ENCODE data around the gene EFHD2. TPM values are rescaled to one million over a fixed set of nuclear protein-coding genes. Genes with fewer than 3 reads are reported as not detected.

Gene EFHD2
- total RNA-seq, 1 donor from 2014 or later = 57.2 TPM

DNA sequence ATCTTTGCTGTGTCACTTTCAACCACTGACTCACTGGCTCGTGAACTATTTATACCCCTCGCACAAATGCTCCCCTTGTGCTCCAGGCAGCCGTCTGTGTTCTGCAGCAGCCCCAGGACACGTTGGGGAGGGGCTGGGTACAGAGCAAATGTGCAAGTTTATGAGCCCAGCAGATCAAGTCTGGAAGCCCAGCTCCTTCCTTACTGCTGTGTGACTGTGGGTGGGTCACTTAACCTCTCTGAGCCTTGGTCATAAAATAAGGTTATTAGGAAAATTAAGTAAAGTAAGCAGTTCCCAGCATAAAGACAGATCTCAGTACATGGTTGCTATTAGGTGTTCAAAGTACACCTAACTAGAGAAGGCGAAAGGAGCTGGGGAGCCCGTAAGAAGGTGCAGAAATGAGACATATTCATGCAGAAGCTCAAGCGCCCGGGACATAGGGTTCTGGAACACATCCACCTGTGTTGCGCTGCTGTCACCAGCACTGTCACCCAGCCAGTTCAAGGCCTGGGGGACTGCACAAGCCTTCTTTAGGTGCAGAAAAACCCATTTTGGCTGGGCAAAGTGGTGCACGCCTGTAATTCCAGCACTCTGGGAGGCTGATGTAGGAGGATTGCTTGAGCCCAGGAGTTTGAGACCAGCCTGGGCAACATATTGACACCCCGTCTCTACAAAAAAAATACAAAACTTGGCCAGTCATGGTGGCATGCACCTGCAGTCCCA is 13.8 kb downstream of the EFHD2 start:
- Histone ChIP-seq H3K27me3 (no peaks in the 10 kb centered on the region), H3K36me3 (peaks cover 0 to 4% of the 10 kb centered on the region in 2 donors), H3K4me3 (no peak overlapping the region), H3K9me3 (no peaks in the 10 kb centered on the region), H3K27ac (no peak overlapping the region), H3K4me1 (peaks cover 31% of the 10 kb centered on the region)
- TF ChIP-seq POLR2AphosphoS5 (IDR thresholded peaks at IDR 0.05; ENCODE audit: insufficient read depth in 1 of 2, low read depth in 1 of 2) (no peak), POLR2A (IDR thresholded peaks at IDR 0.05) (no peak)
- TF ChIP-seq, protein P1, sequence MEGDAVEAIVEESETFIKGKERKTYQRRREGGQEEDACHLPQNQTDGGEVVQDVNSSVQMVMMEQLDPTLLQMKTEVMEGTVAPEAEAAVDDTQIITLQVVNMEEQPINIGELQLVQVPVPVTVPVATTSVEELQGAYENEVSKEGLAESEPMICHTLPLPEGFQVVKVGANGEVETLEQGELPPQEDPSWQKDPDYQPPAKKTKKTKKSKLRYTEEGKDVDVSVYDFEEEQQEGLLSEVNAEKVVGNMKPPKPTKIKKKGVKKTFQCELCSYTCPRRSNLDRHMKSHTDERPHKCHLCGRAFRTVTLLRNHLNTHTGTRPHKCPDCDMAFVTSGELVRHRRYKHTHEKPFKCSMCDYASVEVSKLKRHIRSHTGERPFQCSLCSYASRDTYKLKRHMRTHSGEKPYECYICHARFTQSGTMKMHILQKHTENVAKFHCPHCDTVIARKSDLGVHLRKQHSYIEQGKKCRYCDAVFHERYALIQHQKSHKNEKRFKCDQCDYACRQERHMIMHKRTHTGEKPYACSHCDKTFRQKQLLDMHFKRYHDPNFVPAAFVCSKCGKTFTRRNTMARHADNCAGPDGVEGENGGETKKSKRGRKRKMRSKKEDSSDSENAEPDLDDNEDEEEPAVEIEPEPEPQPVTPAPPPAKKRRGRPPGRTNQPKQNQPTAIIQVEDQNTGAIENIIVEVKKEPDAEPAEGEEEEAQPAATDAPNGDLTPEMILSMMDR (IDR thresholded peaks at IDR 0.05) = no peak
- no peak for DNase-seq (ENCODE audit: extremely low spot score in 2 of 2)
- intact Hi-C loops (cut with DNase I) = no loop called here

DNA sequence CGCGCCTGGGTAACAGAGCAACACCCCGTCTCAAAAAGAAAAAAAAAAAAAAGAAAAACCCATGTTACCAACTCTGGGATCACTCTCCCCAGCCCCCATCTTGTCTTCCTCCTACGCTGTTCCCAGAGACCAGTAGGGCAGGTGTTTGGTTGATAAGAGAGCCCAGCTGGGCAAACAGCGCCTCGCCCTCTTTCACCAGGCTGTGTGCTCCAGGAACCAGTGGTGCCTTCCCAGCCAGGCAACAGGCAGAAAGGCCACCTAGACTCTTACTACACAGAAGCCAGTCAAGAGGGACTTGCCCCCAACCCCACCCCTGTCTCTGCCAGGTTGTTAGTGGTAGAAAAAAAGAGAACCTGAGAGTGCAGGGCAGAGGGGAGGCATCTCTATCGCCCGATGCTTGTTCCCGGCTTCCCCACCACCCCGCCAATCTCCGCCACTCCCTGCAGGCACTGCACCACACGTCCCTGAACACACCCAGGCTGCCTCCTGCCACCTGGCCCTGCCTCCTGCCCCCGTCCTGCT is 14.5 kb downstream of the EFHD2 start:
- intact Hi-C loops (cut with DNase I) = no loop called here
- TF ChIP-seq, protein P1 (IDR thresholded peaks at IDR 0.05) = no peak
- TF ChIP-seq POLR2A (IDR thresholded peaks at IDR 0.05) (no peak), POLR2AphosphoS5 (IDR thresholded peaks at IDR 0.05; ENCODE audit: insufficient read depth in 1 of 2, low read depth in 1 of 2) (no peak)
- peaks cover 24% of the 10 kb centered on the region for H3K4me1 ChIP-seq
- no peak overlapping the region for H3K4me3 ChIP-seq
- no peak overlapping the region for H3K27ac ChIP-seq
- H3K9me3 ChIP-seq = no peaks in the 10 kb centered on the region
- H3K27me3 ChIP-seq = no peaks in the 10 kb centered on the region
- no peak for DNase-seq (ENCODE audit: extremely low spot score in 2 of 2)
- peaks cover 0 to 4% of the 10 kb centered on the region in 2 donors for H3K36me3 ChIP-seq

DNA sequence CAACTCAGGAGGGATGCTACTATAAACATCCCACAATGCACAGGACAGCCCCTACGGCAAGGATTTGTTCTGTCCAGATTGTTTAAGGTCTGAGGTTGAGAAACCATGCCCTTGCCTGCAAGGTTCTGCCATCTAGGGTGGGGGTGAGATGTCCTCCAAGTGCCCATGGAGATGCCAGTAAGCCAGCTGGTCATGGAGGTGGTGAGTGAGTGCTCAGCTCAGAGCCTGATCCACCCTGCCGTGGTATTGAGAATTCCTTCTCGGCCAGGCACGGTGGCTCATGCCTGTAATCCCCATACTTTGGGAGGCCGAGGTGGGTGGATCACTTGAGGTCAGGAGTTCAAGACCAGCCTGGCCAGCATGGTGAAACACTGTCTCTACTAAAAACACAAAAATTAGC is 15.3 kb downstream of the EFHD2 start:
- Histone ChIP-seq H3K4me3 (no peak overlapping the region), H3K27ac (no peak overlapping the region), H3K4me1 (peaks cover 23% of the 10 kb centered on the region), H3K9me3 (no peaks in the 10 kb centered on the region), H3K27me3 (no peaks in the 10 kb centered on the region), H3K36me3 (peaks cover 0 to 4% of the 10 kb centered on the region in 2 donors)
- intact Hi-C loops (cut with DNase I) = no loop called here
- no peak for DNase-seq (ENCODE audit: extremely low spot score in 2 of 2)
- TF ChIP-seq POLR2A (IDR thresholded peaks at IDR 0.05) (no peak), POLR2AphosphoS5 (IDR thresholded peaks at IDR 0.05; ENCODE audit: insufficient read depth in 1 of 2, low read depth in 1 of 2) (no peak)
- TF ChIP-seq, protein P1 (IDR thresholded peaks at IDR 0.05) = no peak

DNA sequence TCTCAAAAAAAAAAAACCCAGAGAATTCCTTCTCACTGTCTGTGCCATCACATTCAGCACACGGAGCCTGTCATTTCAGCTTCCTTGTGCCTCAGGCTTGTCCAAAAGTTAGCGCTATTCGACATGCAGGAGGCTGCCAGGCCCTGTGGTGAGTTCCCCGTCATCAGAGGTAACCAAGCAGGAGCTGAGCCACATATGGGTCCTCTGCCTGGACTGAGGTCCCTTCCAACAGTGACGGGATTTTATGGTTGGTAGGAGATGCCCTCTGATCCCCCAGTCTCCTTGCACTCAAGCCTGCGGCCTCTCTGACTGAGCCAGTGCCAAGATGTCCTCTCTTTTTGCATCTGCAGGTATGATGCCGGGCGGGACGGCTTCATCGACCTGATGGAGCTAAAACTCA is 15.8 kb downstream of the EFHD2 start:
- no peaks in the 10 kb centered on the region for H3K9me3 ChIP-seq
- intact Hi-C loops (cut with DNase I) = no loop called here
- peaks cover 23% of the 10 kb centered on the region for H3K4me1 ChIP-seq
- H3K36me3 ChIP-seq = peaks cover 0 to 4% of the 10 kb centered on the region in 2 donors
- no peak for DNase-seq (ENCODE audit: extremely low spot score in 2 of 2)
- H3K27me3 ChIP-seq = no peaks in the 10 kb centered on the region
- TF ChIP-seq POLR2A (IDR thresholded peaks at IDR 0.05) (no peak), POLR2AphosphoS5 (IDR thresholded peaks at IDR 0.05; ENCODE audit: insufficient read depth in 1 of 2, low read depth in 1 of 2) (no peak)
- TF ChIP-seq, protein P1 (IDR thresholded peaks at IDR 0.05) = no peak
- H3K27ac ChIP-seq = no peak overlapping the region
- no peak overlapping the region for H3K4me3 ChIP-seq

DNA sequence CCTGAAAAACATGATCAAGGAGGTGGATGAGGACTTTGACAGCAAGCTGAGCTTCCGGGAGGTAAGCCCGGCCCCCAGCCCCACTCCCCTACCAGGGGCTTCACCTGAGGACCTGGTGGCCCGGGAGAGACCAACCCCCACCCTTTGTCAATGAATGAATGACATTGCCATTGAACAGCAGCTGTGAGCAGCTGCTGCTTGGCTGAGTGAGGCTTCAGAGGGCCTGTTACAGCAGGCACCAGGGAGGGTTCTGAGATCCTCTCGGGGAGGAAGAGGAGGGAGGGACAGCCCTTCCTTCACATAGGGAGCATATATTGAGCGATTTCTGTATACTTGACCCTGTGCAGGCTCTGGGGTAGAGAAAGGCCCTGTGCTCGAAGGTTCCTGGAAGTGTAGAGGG is 16.3 kb downstream of the EFHD2 start:
- no peaks in the 10 kb centered on the region for H3K9me3 ChIP-seq
- H3K4me3 ChIP-seq = no peak overlapping the region
- TF ChIP-seq POLR2AphosphoS5 (IDR thresholded peaks at IDR 0.05; ENCODE audit: insufficient read depth in 1 of 2, low read depth in 1 of 2) (no peak), POLR2A (IDR thresholded peaks at IDR 0.05) (no peak)
- peaks cover 0 to 4% of the 10 kb centered on the region in 2 donors for H3K36me3 ChIP-seq
- no peaks in the 10 kb centered on the region for H3K27me3 ChIP-seq
- peaks cover 23% of the 10 kb centered on the region for H3K4me1 ChIP-seq
- no peak for DNase-seq (ENCODE audit: extremely low spot score in 2 of 2)
- intact Hi-C loops (cut with DNase I) = no loop called here
- H3K27ac ChIP-seq = peak overlapping the region; percentile 50

Data from vagina (tissue), 2 donors.